Trophoblast cell (in vitro differentiated cells and primary cell): ENCODE results near the gene DIS3L2.

ENCODE experiments used
- DNase-seq, 2 donors: peaks; one replicate each; pipeline ENCODE4 v3.0.0-alpha.2; 2016
- H2AFZ ChIP-seq: 2 replicates; pipeline ENCODE4 v1.6.1; 2013; ENCODE audit warnings: low read length, moderate library complexity, mild to moderate bottlenecking; ENCODE audit not compliant: insufficient read depth, poor library complexity
- H2AK5ac ChIP-seq: 2 replicates; pipeline ENCODE4 v1.6.1; 2013; ENCODE audit warnings: mild to moderate bottlenecking, low read length
- H2BK120ac ChIP-seq: 2 replicates; pipeline ENCODE4 v1.6.1; 2013; ENCODE audit warnings: low read length, mild to moderate bottlenecking, moderate library complexity; ENCODE audit not compliant: insufficient read depth, poor library complexity
- H2BK12ac ChIP-seq: 2 replicates; pipeline ENCODE4 v1.6.1; 2013; ENCODE audit warnings: mild to moderate bottlenecking, low read length, moderate library complexity
- H2BK5ac ChIP-seq: 2 replicates; pipeline ENCODE4 v1.6.1; 2013; ENCODE audit warnings: low read length, low read depth, moderate library complexity, mild to moderate bottlenecking; ENCODE audit not compliant: poor library complexity
- H3K14ac ChIP-seq: 2 replicates; pipeline ENCODE4 v1.6.1; 2013; ENCODE audit warnings: mild to moderate bottlenecking, low read length
- H3K18ac ChIP-seq: 2 replicates; pipeline ENCODE4 v1.6.1; 2013; ENCODE audit warnings: mild to moderate bottlenecking, low read length
- H3K23ac ChIP-seq: 2 replicates; pipeline ENCODE4 v1.6.1; 2013; ENCODE audit warnings: low read length
- H3K27ac ChIP-seq: 2 replicates; pipeline ENCODE4 v1.5.1; 2013; ENCODE audit warnings: low read depth, mild to moderate bottlenecking, inconsistent platforms, low read length, moderate library complexity
- H3K27me3 ChIP-seq: 2 replicates; pipeline ENCODE4 v1.6.1; 2013; ENCODE audit warnings: inconsistent platforms, mild to moderate bottlenecking, low read length, moderate library complexity; ENCODE audit not compliant: insufficient read depth
- H3K36me3 ChIP-seq, 2 experiments: 1 replicate in 1 of 2; 2 replicates in 1 of 2; pipeline ENCODE4 v1.6.1; 2013; ENCODE audit warnings: low read length in 2 of 2, mild to moderate bottlenecking in 2 of 2, moderate library complexity in 1 of 2; ENCODE audit not compliant: insufficient read depth in 2 of 2, control insufficient read depth in 1 of 2
- H3K4ac ChIP-seq: 2 replicates; pipeline ENCODE4 v1.6.1; 2013; ENCODE audit warnings: low read depth, mild to moderate bottlenecking, low read length, moderate library complexity
- H3K4me1 ChIP-seq, 2 experiments: 1 replicate in 1 of 2; 2 replicates in 1 of 2; pipeline ENCODE4 v1.6.1; 2013; ENCODE audit warnings: low read length in 2 of 2, mild to moderate bottlenecking in 2 of 2, moderate library complexity in 1 of 2; ENCODE audit not compliant: insufficient read depth in 2 of 2, control insufficient read depth in 1 of 2
- H3K4me2 ChIP-seq: 2 replicates; pipeline ENCODE4 v1.6.1; 2013; ENCODE audit warnings: inconsistent platforms, mild to moderate bottlenecking, low read length, moderate library complexity
- H3K4me3 ChIP-seq: 2 replicates; pipeline ENCODE4 v1.5.1; 2013; ENCODE audit warnings: mild to moderate bottlenecking, low read depth, low read length, inconsistent platforms
- H3K79me1 ChIP-seq: one replicate; pipeline ENCODE4 v1.6.1; 2013; ENCODE audit warnings: low read length
- H3K79me2 ChIP-seq: 2 replicates; pipeline ENCODE4 v1.6.1; 2013; ENCODE audit warnings: low read length, mild to moderate bottlenecking; ENCODE audit not compliant: control insufficient read depth, insufficient read depth, poor library complexity
- H3K9ac ChIP-seq: 2 replicates; pipeline ENCODE4 v1.6.1; 2013; ENCODE audit warnings: mild to moderate bottlenecking, low read length
- H3K9me3 ChIP-seq: 2 replicates; pipeline ENCODE4 v1.6.1; 2013; ENCODE audit warnings: low read depth, mild to moderate bottlenecking, control low read depth, inconsistent platforms, low read length; ENCODE audit not compliant: insufficient read depth
- H4K12ac ChIP-seq: 2 replicates; pipeline ENCODE4 v1.6.1; 2013; ENCODE audit warnings: low read depth, mild to moderate bottlenecking, low read length, moderate library complexity
- H4K8ac ChIP-seq: 2 replicates; pipeline ENCODE4 v1.6.1; 2013; ENCODE audit warnings: low read depth, mild to moderate bottlenecking, low read length, moderate library complexity
- H4K91ac ChIP-seq: one replicate; pipeline ENCODE4 v1.6.1; 2013; ENCODE audit warnings: low read depth, mild to moderate bottlenecking, low read length, moderate library complexity
- WGBS: extraction: QIAGEN DNeasy Blood & Tissue Kit; methylation state at CpG from one replicate; pipeline ENCODE4 v1.1.7; 2013; ENCODE audit warnings: missing lambda C conversion rate; ENCODE audit not compliant: insufficient read length, insufficient coverage; ENCODE audit errors: extremely low coverage; 5-methylcytosine and 5-hydroxymethylcytosine counted together

DIS3L2 gene

GRCh38 chr2:232281858-232282507 lies 320.5 kb downstream of the DIS3L2 start:
- H3K4ac ChIP-seq, result no peak overlapping the region
- no peak overlapping the region for H2AFZ ChIP-seq
- no peak overlapping the region for H2BK5ac ChIP-seq
- H3K4me2 ChIP-seq, result no peak overlapping the region
- no peak overlapping the region for H3K14ac ChIP-seq
- H3K9ac ChIP-seq, result no peak overlapping the region
- H4K8ac ChIP-seq, result no peak overlapping the region
- H3K27ac ChIP-seq, result no peak overlapping the region
- H3K4me3 ChIP-seq, result no peak overlapping the region
- H3K9me3 ChIP-seq, result no peaks in the 10 kb centered on the region
- no peak overlapping the region for H4K12ac ChIP-seq
- no peak overlapping the region for H3K23ac ChIP-seq
- no peak for DNase-seq
- no peaks in the 10 kb centered on the region for H3K36me3 ChIP-seq
- no CpG with 5 or more reads among the region's 6 CpGs for WGBS
- no peaks in the 10 kb centered on the region for H3K27me3 ChIP-seq
- no peak overlapping the region for H4K91ac ChIP-seq
- no peak overlapping the region for H2BK12ac ChIP-seq
- H3K79me2 ChIP-seq, result no peaks in the 10 kb centered on the region
- H2AK5ac ChIP-seq, result no peak overlapping the region
- H3K79me1 ChIP-seq, result no peaks in the 10 kb centered on the region
- H3K4me1 ChIP-seq, result peaks cover 3% of the 10 kb centered on the region in 2 experiments
- H2BK120ac ChIP-seq, result no peak overlapping the region
- H3K18ac ChIP-seq, result no peak overlapping the region

- Histone ChIP-seq H3K4ac (no peak overlapping the region), H3K18ac (no peak overlapping the region), H4K91ac (no peak overlapping the region), H2BK5ac (no peak overlapping the region), H2BK12ac (no peak overlapping the region), H3K4me3 (no peak overlapping the region), H3K4me2 (no peak overlapping the region), H3K9ac (no peak overlapping the region), H2AFZ (no peak overlapping the region), H3K9me3 (no peaks in the 10 kb centered on the region), H3K79me2 (no peaks in the 10 kb centered on the region), H3K36me3 (no peaks in the 10 kb centered on the region), H3K27ac (no peak overlapping the region), H3K23ac (no peak overlapping the region), H4K12ac (no peak overlapping the region), H2AK5ac (no peak overlapping the region), H3K27me3 (no peaks in the 10 kb centered on the region), H3K79me1 (no peaks in the 10 kb centered on the region), H3K4me1 (peaks cover 2 to 3% of the 10 kb centered on the region in 2 experiments), H4K8ac (no peak overlapping the region), H3K14ac (no peak overlapping the region), H2BK120ac (no peak overlapping the region)
- DNase-seq, result no peak
- no CpG with 5 or more reads among the region's 9 CpGs for WGBS
Observed at GRCh38 chr2:232282508-232283055, 321.1 kb downstream of the DIS3L2 start.

GRCh38 chr2:232286001-232286868 lies 324.7 kb downstream of the DIS3L2 start:
- Histone ChIP-seq H2BK12ac (no peak overlapping the region), H4K12ac (no peak overlapping the region), H3K18ac (no peak overlapping the region), H3K4me3 (no peak overlapping the region), H3K4ac (no peak overlapping the region), H3K79me1 (no peaks in the 10 kb centered on the region), H3K79me2 (no peaks in the 10 kb centered on the region), H3K14ac (no peak overlapping the region), H3K23ac (no peak overlapping the region), H3K9ac (no peak overlapping the region), H3K36me3 (no peaks in the 10 kb centered on the region), H3K4me1 (peaks cover 2 to 7% of the 10 kb centered on the region in 2 experiments), H4K91ac (no peak overlapping the region), H4K8ac (no peak overlapping the region), H3K4me2 (no peak overlapping the region), H3K9me3 (no peaks in the 10 kb centered on the region), H2BK5ac (no peak overlapping the region), H2BK120ac (no peak overlapping the region), H3K27ac (no peak overlapping the region), H2AFZ (no peak overlapping the region), H2AK5ac (no peak overlapping the region), H3K27me3 (no peaks in the 10 kb centered on the region)
- DNase-seq, result no peak
- WGBS, result no CpG with 5 or more reads among the region's 5 CpGs

- H3K27me3 ChIP-seq, result no peaks in the 10 kb centered on the region
- H3K36me3 ChIP-seq, result no peaks in the 10 kb centered on the region
- no peak overlapping the region for H4K12ac ChIP-seq
- no peak for DNase-seq
- no peak overlapping the region for H2BK5ac ChIP-seq
- H2BK120ac ChIP-seq, result no peak overlapping the region
- no peak overlapping the region for H2BK12ac ChIP-seq
- H2AFZ ChIP-seq, result no peak overlapping the region
- no peak overlapping the region for H4K91ac ChIP-seq
- H3K4me3 ChIP-seq, result no peak overlapping the region
- H3K18ac ChIP-seq, result no peak overlapping the region
- no peak overlapping the region for H3K14ac ChIP-seq
- no peak overlapping the region for H3K4ac ChIP-seq
- H3K23ac ChIP-seq, result no peak overlapping the region
- no peak overlapping the region for H3K4me2 ChIP-seq
- H3K79me1 ChIP-seq, result no peaks in the 10 kb centered on the region
- H2AK5ac ChIP-seq, result no peak overlapping the region
- H3K9ac ChIP-seq, result no peak overlapping the region
- no peak overlapping the region for H3K27ac ChIP-seq
- peaks cover 2 to 7% of the 10 kb centered on the region in 2 experiments for H3K4me1 ChIP-seq
- no peaks in the 10 kb centered on the region for H3K79me2 ChIP-seq
- H4K8ac ChIP-seq, result no peak overlapping the region
- H3K9me3 ChIP-seq, result no peaks in the 10 kb centered on the region
- WGBS, result no CpG with 5 or more reads among the region's 8 CpGs
Observed at GRCh38 chr2:232287316-232287715, 325.8 kb downstream of the DIS3L2 start.
